Stimulated activated CD4-positive, alpha-beta T cell treated with anti-CD3 and anti-CD28 coated beads, Interleukin-12 subunit alpha, Interleukin-12 subunit beta, amount 100 ng/mL, for 4 hours (primary cell): Measurements from ENCODE around the gene NDUFA13.

Experiments
- DNase-seq: peaks from one replicate; pipeline ENCODE4 v3.0.0-alpha.2; 2020

Gene NDUFA13

DNA sequence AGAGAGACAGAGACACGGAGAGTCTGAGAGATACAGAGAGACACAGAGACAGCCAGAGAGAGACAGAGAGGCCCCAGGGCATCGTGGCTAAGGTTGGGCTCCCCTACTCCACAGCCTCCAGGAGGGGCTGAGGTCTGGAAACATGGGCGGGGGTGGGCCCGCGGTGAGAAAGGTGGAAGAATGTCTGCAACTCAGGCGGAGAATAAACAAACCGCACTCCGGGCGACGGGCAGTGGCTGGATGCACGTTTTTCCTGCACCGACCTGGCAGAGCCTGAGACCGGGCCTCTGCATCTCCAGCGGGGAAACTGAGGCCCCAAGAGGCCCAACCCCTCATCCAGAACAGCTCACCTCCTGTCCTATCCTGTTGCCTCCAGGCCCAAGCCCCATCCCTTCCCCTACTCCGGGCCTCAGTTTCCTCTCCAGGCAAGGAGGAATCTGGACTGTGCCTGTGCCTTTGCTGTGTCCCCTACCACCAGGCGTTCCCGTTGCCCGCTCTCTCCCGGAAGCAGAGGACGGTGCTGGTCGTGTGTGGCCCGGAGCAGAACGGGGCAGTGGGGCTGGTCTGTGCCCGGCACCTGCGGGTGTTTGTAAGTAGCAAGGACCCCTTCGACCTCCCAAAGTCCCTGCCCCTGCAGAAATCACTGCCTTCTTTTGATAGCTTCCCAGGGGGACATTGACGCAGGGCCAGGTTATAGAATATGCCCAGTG is 18.7 kb downstream of the NDUFA13 start:
- DNase-seq = no peak

- no peak for DNase-seq
These were observed 19.5 kb downstream of the NDUFA13 start for GRCh38 chr19:19535311-19536191.

DNA sequence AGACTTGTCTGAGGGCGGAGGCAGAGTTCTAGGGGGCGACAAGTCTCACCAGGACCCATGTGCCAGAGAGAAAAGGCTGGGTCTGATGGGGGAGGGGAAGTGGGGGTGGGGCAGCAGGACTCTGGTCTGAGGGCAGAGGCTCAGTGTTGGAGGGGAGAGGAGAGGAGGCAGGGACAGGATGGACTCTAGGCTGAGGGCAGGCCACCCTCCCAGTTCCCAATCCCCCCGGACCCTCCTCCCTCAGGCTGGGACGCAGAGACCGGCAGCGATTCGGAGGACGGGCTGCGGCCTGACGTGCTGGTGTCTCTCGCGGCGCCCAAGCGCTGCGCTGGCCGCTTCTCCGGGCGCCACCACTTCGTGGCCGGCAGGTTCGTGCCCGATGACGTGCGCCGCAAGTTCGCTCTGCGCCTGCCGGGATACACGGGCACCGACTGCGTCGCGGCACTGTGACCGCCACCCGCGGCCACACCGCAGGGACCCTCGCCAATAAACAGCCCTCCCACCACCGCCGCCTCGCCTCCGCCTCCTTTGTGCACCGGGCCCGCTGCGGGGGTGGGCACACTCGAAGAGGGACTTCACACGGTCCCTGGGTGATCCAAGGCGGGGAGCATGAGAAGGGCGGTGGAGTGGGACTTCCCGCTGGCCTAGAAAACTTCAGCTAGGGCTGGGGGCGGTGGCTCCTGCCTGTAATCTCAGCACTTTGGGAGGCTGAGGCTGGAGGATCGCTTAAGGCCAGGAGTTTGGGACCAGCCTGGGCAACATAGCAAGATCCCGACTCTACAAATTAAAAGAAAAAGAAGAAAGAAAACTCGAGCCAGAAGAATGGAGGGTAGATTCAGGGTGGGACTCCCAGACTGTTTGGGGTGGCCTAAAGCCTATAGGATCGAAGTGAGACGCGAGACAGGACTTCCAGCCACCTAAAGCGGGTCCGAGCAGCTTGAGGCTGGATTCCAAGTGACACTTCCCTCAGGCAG is 21.3 kb downstream of the NDUFA13 start:
- DNase-seq = no peak

DNA sequence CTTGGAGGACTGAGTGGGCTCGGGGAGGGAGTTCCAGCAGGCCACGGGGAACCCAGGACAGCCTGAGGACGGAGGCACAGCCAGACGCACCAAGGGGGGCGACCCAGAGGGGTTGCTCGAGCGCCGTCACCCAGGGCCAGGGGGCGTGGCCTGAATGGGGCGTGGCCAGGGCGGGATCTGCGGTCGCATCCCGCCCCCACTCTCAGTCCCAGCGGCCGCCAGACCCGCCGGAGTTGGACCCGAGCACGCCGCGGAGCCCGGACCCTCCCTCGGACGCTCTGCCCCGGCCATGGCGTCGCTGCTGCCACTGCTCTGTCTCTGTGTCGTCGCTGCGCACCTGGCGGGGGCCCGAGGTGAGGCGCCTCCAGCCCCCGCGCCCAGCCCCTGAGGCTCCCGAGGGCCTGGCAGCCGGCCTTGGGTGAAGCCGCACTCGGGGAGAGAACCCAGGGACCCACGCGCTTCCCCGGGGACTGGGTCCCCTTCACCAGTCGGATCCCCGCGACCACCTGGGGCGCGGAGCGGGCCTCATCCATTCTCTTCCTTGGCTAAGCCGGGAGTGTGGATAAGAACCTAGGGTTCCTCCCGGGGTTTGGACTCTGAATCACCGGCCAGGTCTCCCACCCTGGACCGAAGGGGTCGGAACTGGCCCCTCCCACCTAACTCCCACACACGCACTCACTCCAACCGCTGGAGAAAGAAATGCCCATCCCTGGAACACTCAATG is 22.2 kb downstream of the NDUFA13 start, which contains the start of gene CILP2:
Gene CILP2, plus strand, starts transcription at position 205 of the 724 bp plus-strand sequence. Its CDS starts 85 bp downstream, at position 290.
- DNase-seq = peak; percentile 51

DNA sequence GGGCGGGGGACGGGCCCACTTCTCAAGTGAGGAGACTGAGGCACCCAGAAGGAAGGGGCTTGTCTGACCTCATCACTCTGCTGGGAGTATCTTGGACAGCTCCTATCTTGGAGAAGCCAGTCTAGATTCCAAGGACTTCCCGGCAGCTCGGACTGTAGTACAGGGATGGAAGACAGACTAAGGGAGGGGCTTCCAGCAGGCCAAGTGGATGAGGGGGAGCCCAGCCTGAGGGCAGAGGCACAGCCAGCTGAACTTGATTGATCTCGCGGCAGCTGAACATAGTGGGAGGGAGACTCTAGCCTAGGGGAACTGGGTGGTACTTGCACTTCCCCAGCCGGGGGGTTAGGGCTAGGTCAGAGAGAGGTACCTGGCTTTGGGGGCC is 22.8 kb downstream of the NDUFA13 start:
- DNase-seq = no peak

- DNase-seq = no peak
These were observed 23.7 kb downstream of the NDUFA13 start for GRCh38 chr19:19539698-19540063.

GRCh38 chr19:19540064-19540714 is 24.2 kb downstream of the NDUFA13 start:
- DNase-seq = peak; percentile 68

DNA sequence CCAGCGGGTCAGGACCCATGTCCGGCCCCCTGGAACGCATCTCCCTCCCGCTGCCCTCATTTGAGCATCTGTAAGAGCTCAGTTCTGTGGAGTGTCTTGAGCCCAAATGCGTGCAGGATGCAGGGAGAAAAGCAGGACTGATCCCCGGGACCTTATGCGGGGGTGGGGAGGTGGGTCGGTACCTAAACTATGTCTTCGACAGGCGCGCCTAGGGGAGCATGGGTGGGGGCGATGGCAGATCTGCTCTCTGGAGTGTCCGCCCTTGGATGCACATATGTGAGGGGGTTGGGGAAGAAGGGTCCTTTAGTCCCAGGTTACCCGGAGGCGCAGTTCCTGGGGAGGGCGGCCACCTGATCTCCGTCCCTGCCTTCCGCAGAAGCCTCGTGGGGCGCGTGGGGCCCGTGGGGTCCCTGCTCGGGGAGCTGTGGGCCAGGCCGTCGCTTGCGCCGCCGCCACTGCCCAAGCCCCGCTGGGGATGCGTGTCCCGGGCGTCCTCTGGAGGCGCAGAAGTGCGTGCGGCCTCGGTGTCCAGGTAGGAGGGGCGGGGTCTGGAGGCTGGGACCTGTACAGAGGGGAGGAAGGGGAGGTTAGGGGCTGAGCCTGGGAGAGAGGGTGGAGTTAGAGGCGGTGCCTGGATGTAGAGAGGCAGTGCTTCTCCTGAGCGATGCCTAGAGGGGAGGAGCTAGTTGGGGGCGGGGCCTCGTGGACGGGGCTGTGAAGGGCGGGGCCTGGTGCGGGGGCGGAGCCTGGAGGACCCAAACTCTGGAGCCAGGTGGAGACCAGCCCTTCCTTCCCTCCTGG is 24.9 kb downstream of the NDUFA13 start:
- peak; percentile 76 for DNase-seq

GRCh38 chr19:19541616-19542015 is 25.6 kb downstream of the NDUFA13 start:
- no peak for DNase-seq

DNA sequence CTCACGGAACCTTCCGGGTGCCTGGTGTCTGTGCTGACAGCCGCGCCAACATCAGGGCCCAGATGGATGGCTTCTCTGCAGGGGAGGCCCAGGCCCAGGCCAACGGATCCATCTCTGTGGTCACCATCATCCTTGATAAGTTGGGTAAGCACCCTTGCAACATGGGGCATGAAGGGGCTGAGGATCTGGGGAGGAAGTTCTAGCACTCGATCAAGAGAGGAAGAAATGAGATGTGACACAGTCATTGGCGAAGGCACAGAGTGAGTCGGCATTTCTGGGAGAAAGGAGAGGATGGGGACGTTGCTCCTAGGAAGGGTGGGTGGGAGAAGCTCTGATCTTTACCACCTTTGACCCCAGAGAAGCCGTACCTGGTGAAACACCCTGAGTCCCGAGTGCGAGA is 26.5 kb downstream of the NDUFA13 start:
- no peak for DNase-seq

DNA sequence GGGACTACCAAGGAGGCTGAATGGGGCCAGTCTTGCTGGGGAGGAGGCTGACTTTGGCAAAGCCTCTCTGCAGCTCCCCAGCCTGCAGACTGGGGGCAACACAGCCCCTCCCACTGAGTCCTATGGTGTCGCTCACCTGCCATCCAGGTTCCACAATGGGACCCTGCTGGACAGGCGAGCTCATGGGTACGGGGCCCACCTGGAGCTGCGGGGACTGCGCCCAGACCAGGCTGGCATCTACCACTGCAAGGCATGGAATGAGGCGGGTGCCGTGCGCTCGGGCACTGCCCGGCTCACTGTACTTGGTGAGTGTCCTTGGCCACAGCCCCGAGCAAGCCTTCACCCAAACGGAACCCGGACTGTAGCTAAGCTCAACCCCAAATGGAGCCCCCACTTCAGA is 27.1 kb downstream of the NDUFA13 start:
- no peak for DNase-seq

DNA sequence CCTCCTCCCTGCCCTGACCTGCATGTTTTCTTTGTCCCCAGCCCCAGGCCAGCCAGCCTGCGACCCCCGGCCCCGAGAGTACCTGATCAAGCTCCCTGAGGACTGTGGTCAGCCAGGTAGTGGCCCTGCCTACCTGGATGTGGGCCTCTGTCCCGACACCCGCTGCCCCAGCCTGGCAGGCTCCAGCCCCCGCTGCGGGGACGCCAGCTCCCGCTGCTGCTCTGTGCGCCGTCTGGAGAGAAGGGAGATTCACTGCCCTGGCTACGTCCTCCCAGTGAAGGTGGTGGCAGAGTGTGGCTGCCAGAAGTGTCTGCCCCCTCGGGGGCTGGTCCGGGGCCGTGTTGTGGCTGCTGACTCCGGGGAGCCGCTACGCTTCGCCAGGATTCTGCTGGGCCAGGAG is 27.6 kb downstream of the NDUFA13 start:
- DNase-seq = no peak

GRCh38 chr19:19544257-19544953 is 28.4 kb downstream of the NDUFA13 start:
- no peak for DNase-seq

DNA sequence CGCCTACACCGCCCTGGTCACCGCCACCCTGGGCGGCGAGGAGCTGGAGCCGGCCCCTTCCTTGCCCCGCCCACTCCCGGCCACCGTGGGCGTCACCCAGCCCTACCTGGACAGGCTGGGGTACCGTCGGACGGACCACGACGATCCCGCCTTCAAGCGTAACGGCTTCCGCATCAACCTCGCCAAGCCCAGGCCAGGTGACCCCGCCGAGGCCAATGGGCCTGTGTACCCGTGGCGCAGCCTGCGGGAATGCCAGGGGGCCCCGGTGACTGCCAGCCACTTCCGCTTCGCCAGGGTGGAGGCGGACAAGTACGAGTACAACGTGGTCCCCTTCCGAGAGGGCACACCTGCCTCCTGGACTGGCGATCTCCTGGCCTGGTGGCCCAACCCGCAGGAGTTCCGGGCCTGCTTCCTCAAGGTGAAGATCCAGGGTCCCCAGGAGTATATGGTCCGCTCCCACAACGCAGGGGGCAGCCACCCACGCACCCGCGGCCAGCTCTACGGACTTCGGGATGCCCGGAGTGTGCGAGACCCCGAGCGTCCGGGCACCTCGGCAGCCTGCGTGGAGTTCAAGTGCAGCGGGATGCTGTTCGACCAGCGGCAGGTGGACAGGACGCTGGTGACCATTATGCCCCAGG is 29.0 kb downstream of the NDUFA13 start:
- no peak for DNase-seq

GRCh38 chr19:19545707-19546106 is 29.7 kb downstream of the NDUFA13 start:
- no peak for DNase-seq

DNA sequence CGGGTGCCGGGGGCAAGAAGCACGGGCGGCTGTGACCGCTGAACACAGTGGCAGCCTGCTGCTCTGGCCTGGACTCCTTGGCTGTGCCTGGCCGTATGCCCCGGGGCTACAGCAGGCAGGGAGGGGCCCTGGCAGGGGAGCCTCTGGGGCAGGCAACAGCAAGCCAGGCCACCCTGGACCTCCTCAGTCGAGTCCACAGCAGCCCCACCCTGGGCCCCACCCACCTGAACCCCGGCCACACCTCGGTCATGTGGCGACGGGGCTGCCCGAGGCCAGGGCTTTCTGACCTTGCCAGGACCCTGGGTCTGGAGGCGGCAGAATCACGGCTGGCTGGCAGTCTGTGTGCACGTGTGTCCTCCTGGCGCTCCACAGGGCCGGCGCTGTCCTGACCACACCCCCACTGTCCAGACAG is 30.7 kb downstream of the NDUFA13 start:
- DNase-seq = no peak

DNA sequence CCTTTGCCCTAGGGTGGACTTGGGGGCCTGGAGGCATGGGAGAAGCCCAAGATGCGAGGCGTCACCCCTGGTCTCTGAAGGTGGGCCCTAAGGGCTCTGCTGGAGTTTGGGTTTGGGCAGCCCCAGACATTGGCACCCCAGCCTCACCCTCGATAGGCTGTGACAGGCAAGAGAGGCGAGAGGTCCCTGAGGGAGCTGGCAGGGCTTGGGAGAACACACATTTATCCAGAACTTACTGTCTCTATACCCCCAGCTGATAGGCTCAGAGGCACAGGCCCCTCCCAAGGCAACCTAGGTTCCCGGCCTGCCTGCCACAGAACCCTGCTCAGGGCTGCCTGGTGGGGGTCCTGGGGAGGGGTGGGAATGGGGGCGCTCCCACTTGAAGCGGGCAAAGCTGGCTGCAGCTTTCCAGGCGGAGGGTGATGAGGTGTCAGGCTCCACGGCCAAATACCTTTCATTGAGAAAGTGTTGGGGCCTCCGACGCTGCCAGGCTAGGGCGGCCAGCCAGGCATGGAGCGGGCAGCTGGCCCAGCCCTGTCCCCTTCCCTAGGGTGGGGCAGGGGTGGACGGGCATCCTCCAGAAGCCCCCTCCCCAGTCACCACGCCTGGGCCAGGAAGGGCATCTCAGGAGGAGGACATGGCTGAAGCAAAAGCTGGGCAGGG is 31.8 kb downstream of the NDUFA13 start:
- no peak for DNase-seq

DNA sequence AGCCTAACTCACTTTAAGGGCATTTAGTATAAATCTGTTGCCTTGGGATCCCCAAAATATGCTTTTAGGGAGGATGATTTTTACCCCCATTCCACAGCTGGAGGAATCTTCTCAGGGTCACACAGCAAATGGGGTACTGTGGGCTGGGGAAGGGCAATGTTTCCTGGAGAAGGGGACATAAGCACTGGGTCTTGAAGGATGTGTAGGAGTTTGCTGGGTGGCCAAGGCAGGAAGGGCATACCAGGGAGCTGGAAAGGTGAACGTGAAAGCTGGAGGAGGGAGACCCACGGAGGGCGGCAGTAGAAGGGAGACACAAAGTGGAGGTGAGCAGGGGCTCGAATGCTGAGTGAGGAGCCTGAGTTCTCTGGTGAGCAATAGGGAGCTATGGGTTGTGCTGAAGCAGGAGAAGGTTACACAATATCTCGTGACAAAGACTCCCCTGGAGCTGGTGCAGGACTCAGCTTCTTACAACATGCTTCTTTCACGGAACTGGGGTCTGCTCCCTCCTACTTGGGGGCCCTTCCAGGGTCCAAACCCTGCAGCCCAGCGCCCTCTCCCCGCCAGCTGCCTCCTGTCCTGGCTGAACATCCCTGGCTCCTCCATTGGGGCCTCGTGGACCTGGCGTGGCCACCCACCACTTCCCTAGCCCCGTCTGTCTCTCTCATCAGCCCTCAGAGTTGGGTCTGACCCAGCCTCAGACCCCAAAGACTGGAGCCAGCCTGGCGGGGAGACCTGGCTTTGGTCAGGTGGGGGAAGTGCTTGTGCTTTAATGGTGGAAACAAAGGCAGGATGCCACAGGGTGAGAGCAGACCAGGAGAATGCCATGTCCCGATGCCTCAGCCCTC is 33.1 kb downstream of the NDUFA13 start:
- DNase-seq = no peak
